NT2/D1 (cell line): ENCODE results near the gene KRT3.
"Not testable (repeated sequence)": the region's sequence is repeated elsewhere in the genome, so short reads cannot be mapped to it uniquely, and the experiment has no call there.

ENCODE experiments used
- DNase-seq: peaks from one replicate; pipeline ENCODE4 v3.0.0-alpha.2; 2011; ENCODE audit warnings: low read depth, low spot score
- H3K27me3 ChIP-seq: 2 replicates; pipeline ENCODE4 v1.6.0; 2011; ENCODE audit warnings: mild to moderate bottlenecking; ENCODE audit not compliant: insufficient read length, insufficient read depth
- H3K36me3 ChIP-seq: 2 replicates; pipeline ENCODE4 v1.6.1; 2011; ENCODE audit warnings: mild to moderate bottlenecking, low read length, mixed read lengths; ENCODE audit not compliant: insufficient read depth, insufficient read length
- H3K4me1 ChIP-seq: 2 replicates; pipeline ENCODE4 v1.5.1; 2011; ENCODE audit not compliant: insufficient read depth, insufficient read length
- H3K4me3 ChIP-seq: 2 replicates; pipeline ENCODE4 v1.5.1; 2011; ENCODE audit warnings: low read depth; ENCODE audit not compliant: insufficient read length
- H3K9ac ChIP-seq: 2 replicates; pipeline ENCODE4 v1.6.0; 2011; ENCODE audit warnings: low read depth; ENCODE audit not compliant: insufficient read length
- H3K9me3 ChIP-seq: 2 replicates; pipeline ENCODE4 v1.5.1; 2011; ENCODE audit warnings: mild to moderate bottlenecking, low read length; ENCODE audit not compliant: insufficient read depth
- SUZ12 ChIP-seq: IDR thresholded peaks from 2 replicates; pipeline ENCODE4 v1.6.1; 2011; ENCODE audit not compliant: insufficient read length, insufficient read depth; ENCODE audit errors: extremely low read depth
- YY1 ChIP-seq: IDR thresholded peaks from 2 replicates; pipeline ENCODE4 v1.6.1; 2011; ENCODE audit not compliant: insufficient read length, insufficient read depth
- ZNF274 ChIP-seq: IDR thresholded peaks from 2 replicates; pipeline ENCODE4 v1.6.1; 2011; ENCODE audit warnings: mild to moderate bottlenecking, low read depth, low read length

KRT3 gene

DNA sequence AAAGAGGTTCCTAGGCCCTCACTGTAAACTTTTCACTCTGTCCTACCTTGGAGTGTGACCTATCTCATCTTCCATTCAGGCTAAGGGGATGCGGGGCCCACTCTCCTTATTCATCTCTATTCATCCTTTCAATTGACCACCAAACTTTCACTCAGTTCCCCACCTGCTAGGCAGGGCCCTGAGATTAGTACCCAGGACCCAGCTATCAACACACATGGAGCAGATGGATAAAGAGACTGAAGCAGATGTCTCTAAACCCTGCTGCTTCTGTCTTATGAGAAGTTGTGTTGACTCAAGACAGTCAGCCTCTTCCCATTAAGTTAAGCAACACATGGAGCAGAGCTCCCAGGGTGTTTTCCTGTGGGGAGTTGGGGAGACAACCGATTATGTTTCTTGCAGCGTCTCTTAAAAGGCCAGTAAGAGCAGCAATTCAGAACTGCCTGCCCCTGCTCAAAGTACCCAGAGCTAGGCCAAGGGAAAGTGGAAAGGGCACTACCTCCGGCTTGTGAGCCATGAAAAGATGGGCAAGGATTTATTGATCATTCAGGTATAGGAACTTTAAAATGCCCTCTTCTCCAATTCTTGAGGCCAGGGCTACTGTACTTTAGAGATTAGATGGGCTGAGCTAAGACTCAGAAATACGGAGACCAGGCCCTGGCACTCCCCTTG, 29.4 kb downstream of the KRT3 start:
- peaks cover 7% of the 10 kb centered on the region; the same call in 1 of the 2 replicates for H3K9me3 ChIP-seq
- no peaks in the 10 kb centered on the region for H3K4me1 ChIP-seq
- no peak overlapping the region for H3K4me3 ChIP-seq
- TF ChIP-seq SUZ12, result no peak
- TF ChIP-seq ZNF274, result no peak
- no peak for TF ChIP-seq YY1
- H3K9ac ChIP-seq, result no peak overlapping the region
- DNase-seq, result no peak
- H3K36me3 ChIP-seq, result no peaks in the 10 kb centered on the region
- peaks cover 2% of the 10 kb centered on the region for H3K27me3 ChIP-seq

- Histone ChIP-seq H3K4me3 (no peak overlapping the region), H3K9me3 (peaks cover 13% of the 10 kb centered on the region; the same call in 1 of the 2 replicates), H3K27me3 (peaks cover 2% of the 10 kb centered on the region), H3K4me1 (no peaks in the 10 kb centered on the region), H3K36me3 (no peaks in the 10 kb centered on the region), H3K9ac (no peak overlapping the region)
- no peak for TF ChIP-seq YY1
- no peak for TF ChIP-seq SUZ12
- no peak for TF ChIP-seq ZNF274
- no peak for DNase-seq
Observed at GRCh38 chr12:52765702-52766101, 30.2 kb downstream of the KRT3 start.

DNA sequence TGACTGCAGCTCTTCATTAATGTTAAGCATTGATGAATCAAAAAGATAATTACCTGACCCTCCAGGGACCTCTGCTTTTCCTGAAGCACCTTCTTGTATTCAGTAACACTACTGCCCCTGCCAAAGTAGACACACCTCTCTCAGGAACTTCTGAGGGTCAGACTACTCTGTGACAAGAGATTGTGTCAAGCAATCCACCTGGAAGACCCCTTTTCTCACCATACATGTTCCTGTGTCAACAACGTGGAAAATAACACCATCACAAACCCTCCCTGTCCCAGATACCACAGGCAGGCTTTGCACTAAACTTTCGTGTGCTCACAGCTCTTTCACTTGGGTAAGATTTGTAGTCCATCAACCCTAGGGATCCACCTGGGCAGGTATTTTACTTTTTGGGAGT, 31.9 kb downstream of the KRT3 start:
- Histone ChIP-seq H3K4me3 (no peak overlapping the region), H3K36me3 (no peaks in the 10 kb centered on the region), H3K9ac (no peak overlapping the region), H3K4me1 (no peaks in the 10 kb centered on the region), H3K9me3 (peaks cover 25% of the 10 kb centered on the region; the same call in 1 of the 2 replicates), H3K27me3 (peaks cover 2% of the 10 kb centered on the region)
- no peak for DNase-seq
- no peak for TF ChIP-seq YY1
- TF ChIP-seq SUZ12, result no peak
- TF ChIP-seq ZNF274, result no peak

GRCh38 chr12:52763036-52763659, 32.8 kb downstream of the KRT3 start:
- TF ChIP-seq ZNF274, result no peak
- no peak for TF ChIP-seq YY1
- no peak for TF ChIP-seq SUZ12
- no peaks in the 10 kb centered on the region for H3K4me1 ChIP-seq
- peaks cover 25% of the 10 kb centered on the region; the same call in 1 of the 2 replicates for H3K9me3 ChIP-seq
- H3K27me3 ChIP-seq, result peaks cover 10% of the 10 kb centered on the region
- no peaks in the 10 kb centered on the region for H3K36me3 ChIP-seq
- no peak overlapping the region for H3K9ac ChIP-seq
- H3K4me3 ChIP-seq, result no peak overlapping the region
- no peak for DNase-seq

DNA sequence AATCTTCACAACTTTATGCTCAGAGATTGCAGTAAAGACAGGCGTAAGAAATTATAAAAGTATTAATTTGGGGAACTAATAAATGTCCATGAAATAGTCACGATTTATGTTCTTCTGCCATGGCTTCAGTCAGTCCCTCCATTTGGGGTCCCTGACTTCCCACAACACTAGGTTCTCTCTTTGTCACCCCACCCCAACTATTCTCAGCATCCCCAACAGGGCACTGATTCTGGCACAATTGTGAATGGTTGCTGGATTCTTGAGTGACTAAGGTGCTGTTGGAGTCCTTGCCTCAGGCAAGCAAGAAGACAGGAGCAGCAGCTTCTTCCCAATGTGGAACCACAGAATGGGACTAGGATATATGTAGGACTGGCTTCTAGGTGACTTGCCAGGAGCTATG, 34.1 kb downstream of the KRT3 start:
- peaks cover 25% of the 10 kb centered on the region; the same call in 1 of the 2 replicates for H3K9me3 ChIP-seq
- no peaks in the 10 kb centered on the region for H3K4me1 ChIP-seq
- H3K4me3 ChIP-seq, result no peak overlapping the region
- H3K9ac ChIP-seq, result no peak overlapping the region
- DNase-seq, result no peak
- H3K27me3 ChIP-seq, result peaks cover 23% of the 10 kb centered on the region
- TF ChIP-seq SUZ12 (no peak), YY1 (no peak), ZNF274 (no peak)
- no peaks in the 10 kb centered on the region for H3K36me3 ChIP-seq

DNA sequence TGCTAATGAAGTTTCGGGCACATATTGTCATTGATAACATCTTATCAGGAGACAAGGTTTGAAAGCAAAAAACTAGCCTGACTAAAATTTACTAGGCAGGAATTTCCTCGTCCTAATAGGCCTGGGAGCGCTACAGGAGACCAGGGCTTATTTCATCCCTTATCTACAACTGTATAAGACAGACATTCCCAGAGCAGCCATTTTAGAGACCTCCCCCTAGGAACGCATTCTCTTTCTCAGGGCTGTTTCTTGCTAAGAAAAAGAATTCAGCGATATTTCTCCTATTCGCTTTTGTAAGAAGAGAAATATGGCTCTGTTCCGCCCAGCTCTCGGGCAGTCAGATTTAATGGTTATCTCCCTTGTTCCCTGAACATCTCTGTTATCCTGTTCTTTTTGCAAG, 34.7 kb downstream of the KRT3 start:
- not testable (repeated sequence) for DNase-seq, H3K36me3 ChIP-seq, H3K9ac ChIP-seq, H3K4me3 ChIP-seq, H3K4me1 ChIP-seq
- Histone ChIP-seq H3K9me3 (peaks cover 25% of the 10 kb centered on the region; the same call in 1 of the 2 replicates), H3K27me3 (peaks cover 29% of the 10 kb centered on the region)

DNA sequence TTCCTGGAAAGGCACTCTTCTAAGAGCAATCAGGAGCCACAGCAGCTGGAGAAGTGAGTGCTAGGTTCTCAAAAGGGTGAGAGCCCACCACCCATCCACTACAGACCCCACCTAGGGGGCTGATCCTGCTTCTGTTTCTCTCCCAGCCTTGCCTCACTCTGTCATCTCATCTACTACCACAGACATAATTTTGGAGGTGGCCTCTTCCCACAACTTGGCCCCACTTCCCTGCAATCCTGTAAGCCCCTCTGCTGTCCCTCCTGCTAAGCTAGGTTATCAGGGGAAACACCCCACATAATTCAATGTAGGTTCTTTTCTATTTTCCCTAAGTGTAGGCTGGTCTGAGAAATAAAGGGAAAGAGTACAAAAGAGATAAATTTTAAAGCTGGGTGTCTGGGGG, 35.3 kb downstream of the KRT3 start:
- Histone ChIP-seq H3K9me3 (peaks cover 25% of the 10 kb centered on the region; the same call in 1 of the 2 replicates), H3K4me3 (no peak overlapping the region), H3K4me1 (no peaks in the 10 kb centered on the region), H3K27me3 (peaks cover 30% of the 10 kb centered on the region), H3K9ac (no peak overlapping the region), H3K36me3 (no peaks in the 10 kb centered on the region)
- TF ChIP-seq ZNF274 (no peak), SUZ12 (no peak), YY1 (no peak)
- DNase-seq, result no peak

GRCh38 chr12:52759695-52760094, 36.2 kb downstream of the KRT3 start:
- TF ChIP-seq ZNF274 (no peak), SUZ12 (no peak), YY1 (no peak)
- Histone ChIP-seq H3K4me3 (no peak overlapping the region), H3K9ac (no peak overlapping the region), H3K27me3 (peaks cover 37% of the 10 kb centered on the region), H3K4me1 (no peaks in the 10 kb centered on the region), H3K9me3 (peaks cover 25% of the 10 kb centered on the region; the same call in 1 of the 2 replicates), H3K36me3 (no peaks in the 10 kb centered on the region)
- no peak for DNase-seq
